Prostate gland (tissue), 2 donors: ENCODE measurements around the gene TMEM131.
"Not testable (repeated sequence)": the region's sequence is repeated elsewhere in the genome, so short reads cannot be mapped to it uniquely, and the experiment has no call there.

ENCODE experiments used
- POLR2AphosphoS5 ChIP-seq: sonication (generic); formaldehyde crosslinking; IDR thresholded peaks from one replicate; pipeline ENCODE4 v1.6.1; 2017; ENCODE audit warnings: antibody characterized with exemption
- TF ChIP-seq, protein P1 (sequence below), 4 experiments: fragments of 200-600 bp in 2 of 4; fragments of 450-650 bp in 2 of 4; sonication (generic) in 2 of 4; IDR thresholded peaks; 1 replicate in 3 of 4; 2 replicates in 1 of 4; pipeline ENCODE4 v1.5.1; 2016 to 2019; ENCODE audit warnings: antibody characterized with exemption in 4 of 4, mild to moderate bottlenecking in 2 of 4, moderate library complexity in 2 of 4

DNA sequence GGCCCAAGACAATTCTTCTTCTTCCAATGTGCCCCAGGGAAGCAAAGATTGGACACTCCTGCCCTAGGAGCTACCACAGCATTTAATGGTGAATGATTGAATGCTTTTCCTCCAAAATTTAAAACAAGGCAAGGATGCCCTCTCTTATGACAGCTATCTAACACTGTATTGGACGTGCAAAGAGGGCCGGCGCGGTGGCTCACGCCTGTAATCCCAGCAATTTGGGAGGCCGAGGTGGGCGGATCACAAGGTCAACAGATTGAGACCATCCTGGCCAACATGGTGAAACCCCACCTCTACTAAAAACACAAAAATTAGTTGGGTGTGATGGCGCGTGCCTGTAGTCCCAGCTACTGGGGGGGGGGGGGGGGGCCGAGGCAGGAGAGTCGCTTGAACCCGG lies 149.0 kb downstream of the TMEM131 start:
- TF ChIP-seq, protein P1, sequence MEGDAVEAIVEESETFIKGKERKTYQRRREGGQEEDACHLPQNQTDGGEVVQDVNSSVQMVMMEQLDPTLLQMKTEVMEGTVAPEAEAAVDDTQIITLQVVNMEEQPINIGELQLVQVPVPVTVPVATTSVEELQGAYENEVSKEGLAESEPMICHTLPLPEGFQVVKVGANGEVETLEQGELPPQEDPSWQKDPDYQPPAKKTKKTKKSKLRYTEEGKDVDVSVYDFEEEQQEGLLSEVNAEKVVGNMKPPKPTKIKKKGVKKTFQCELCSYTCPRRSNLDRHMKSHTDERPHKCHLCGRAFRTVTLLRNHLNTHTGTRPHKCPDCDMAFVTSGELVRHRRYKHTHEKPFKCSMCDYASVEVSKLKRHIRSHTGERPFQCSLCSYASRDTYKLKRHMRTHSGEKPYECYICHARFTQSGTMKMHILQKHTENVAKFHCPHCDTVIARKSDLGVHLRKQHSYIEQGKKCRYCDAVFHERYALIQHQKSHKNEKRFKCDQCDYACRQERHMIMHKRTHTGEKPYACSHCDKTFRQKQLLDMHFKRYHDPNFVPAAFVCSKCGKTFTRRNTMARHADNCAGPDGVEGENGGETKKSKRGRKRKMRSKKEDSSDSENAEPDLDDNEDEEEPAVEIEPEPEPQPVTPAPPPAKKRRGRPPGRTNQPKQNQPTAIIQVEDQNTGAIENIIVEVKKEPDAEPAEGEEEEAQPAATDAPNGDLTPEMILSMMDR (IDR thresholded peaks at IDR 0.05), result not testable (repeated sequence)
- TF ChIP-seq POLR2AphosphoS5, result not testable (repeated sequence)
